Dermis microvascular lymphatic vessel endothelial cell (primary cell): ENCODE results near the gene RHEB. TPM values are rescaled to one million over a fixed set of nuclear protein-coding genes. Genes with fewer than 3 reads are reported as not detected.

Experiments
- DNase-seq, 2 donors: peaks; one replicate each; pipeline versions ENCODE4 v3.0.0 to v3.0.0-alpha.2; 2010; ENCODE audit warnings: low read depth in 2 of 2
- total RNA-seq: library from RNA; depleted of rRNA; stranded (reverse); fragments of >200 nt; gene quantifications from 2 replicates; pipeline ENCODE4 v1.2.1, GENCODE V29; 2014

Gene RHEB
- total RNA-seq, 1 donor from 2014 or later, result 53.4 TPM

GRCh38 chr7:151504715-151505326, 14.9 kb downstream of the RHEB start:
- no peak for DNase-seq

DNA sequence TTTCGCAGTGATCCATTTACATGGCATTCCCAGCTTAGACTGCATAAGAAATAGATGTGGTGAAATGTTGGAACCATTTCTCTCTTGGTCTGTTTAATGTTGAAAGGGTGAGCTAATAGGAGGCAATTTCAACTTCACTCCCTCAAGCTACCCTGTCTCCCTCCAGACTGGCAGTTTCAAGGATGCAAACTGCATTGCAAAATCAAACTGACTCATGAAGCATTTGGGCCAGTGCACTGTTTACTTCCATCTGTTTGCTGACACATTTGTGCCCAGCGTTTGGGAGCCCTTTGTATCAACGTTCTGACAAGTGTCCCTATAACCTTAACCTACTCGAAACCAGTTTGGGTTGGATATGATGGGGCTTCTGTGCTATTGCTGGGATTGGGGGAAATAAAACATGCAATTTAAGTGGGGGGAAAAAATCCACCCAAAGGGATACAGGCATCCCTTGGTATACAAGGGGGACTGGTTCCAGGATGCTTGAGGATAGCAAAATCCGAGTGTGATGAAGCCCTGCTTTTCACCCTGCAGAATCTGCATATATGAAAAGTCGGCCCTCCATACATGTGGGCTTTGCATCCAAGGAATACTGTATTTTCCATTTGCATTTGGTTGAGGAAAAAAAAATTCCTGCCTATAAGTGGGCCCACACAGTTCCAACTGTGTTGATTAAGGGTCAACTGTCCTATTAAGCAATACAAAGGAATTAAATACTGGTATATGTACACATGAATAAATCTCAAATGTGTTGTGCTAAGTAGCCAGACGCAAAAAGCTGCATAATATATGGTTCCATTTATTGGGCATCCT, 15.6 kb downstream of the RHEB start:
- no peak for DNase-seq

- DNase-seq, result no peak
Observed at GRCh38 chr7:151501676-151502075, 18.0 kb downstream of the RHEB start.

DNA sequence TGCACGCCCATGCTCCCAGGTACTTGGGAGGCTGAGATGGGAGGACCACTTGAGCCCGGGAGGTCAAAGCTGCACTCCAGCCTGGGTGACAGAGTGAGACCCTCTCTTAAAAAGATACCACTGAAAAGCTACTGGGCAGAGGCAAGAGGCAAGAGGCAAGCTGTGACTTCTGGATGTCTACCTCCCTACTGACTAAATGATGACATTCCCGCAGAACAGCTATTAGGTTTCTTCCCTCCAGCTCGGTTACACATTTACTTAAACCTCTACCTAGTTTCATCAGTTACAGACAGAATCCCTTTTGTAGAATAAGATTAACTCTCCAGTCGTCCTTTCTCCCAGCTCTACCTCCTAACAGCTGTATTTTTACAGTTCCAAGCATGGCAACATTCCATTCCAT, 21.2 kb downstream of the RHEB start:
- no peak for DNase-seq

DNA sequence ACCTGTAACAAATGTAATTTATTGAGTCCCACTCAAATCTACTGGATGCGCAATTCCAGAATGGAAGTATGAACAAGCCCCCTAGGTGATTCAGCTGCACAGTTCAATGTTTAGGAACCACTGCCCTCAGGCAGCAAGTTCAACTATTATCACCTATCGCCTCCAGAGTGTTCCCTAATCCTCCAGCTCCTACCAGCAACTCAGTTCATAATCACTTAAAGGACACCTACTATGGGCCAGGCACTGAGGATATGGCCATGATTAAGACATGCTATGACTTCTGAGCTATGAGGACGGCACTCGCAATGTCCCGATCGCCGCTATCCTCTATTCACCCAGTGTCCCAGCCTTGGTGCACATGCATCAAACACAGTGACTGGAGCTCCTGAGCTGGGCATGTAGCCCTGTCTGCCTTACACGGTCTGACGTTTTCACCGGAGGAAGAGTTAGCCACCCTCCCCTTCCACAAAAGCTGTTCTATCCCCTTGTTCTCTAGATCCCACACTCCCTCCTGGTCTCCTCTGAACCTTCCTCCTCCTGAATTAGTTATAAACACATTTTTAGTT, 22.3 kb downstream of the RHEB start:
- DNase-seq, result no peak

DNA sequence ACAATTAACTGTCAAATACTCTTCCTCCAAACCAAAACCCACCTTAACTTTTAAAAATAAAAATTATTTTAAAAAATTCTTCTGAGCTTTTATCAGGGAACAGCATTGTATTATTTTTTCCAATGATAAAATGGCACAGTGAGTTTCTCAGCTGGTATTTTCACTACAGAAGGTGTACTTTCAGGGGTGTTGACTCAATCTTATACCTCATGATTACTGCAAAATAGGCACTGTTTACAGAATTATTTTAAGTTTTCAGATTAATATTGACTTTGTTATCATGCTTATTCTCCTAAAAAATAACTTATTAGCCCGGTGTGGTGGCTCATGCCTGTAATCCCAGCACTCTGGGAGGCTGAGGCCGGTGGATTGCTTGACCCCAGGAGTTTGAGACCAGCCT, 24.3 kb downstream of the RHEB start:
- no peak for DNase-seq

- DNase-seq, result peak in 1 of 2 donors; percentile 48
Observed at GRCh38 chr7:151494298-151495284, 25.1 kb downstream of the RHEB start.

DNA sequence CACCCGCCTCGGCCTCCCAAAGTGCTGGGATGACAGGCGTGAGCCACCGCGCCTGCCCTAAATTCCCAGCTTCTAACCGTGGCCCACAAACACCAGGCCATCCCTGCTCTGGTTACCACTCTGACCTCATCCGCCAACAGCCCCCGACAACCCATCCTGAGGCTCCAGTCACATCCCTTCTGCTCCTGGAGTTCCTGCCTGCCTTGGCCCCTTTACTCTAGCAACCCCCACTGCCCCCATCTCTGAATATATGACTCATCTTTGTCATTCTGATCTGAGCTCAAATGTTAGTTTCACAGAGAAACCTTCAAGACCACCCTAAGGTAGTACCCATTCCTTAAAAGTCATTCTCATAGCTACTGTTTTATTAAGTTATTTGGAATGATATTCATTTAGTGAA, 26.6 kb downstream of the RHEB start:
- DNase-seq, result no peak

DNA sequence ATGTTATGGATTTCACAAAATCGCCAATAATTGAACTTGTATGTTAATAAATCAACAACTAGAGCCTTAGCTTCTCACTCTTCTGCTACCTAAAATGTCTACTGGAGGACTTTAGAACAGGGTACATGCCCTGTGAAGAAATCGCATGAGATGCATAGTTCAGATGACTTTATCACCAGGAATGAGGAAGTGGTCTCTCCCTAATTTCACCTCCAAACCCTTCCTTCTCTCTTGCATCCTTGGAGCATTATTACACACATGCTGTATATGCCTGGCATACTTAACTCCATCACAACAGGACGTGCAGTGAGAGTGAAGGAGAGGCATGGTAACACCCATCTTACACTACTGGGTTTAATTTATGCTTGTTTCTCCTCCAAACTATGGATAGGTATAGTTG, 27.8 kb downstream of the RHEB start:
- no peak for DNase-seq

GRCh38 chr7:151490456-151491105, 29.1 kb downstream of the RHEB start:
- DNase-seq, result no peak

GRCh38 chr7:151489498-151489897, 30.2 kb downstream of the RHEB start:
- no peak for DNase-seq

GRCh38 chr7:151488096-151488495, 31.6 kb downstream of the RHEB start:
- DNase-seq, result no peak

DNA sequence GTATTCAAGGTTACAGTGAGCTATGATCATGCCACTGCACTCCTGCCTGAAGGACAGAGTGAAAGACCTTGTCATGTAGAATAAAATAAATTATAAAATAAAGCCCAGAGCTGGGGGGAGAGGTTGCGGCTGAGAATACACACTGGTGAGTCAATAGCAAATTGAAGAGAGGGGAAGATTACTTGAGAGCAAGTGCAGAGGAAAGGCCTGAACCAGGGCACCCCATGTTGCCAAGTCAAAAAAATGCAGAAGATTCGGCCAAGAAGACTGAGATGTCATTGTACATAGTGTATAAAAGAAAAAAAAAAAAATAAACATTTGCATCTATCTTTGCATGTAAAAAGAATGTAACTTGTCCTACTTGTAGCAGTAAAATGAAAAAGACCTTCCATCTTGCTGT, 32.5 kb downstream of the RHEB start:
- no peak for DNase-seq

DNA sequence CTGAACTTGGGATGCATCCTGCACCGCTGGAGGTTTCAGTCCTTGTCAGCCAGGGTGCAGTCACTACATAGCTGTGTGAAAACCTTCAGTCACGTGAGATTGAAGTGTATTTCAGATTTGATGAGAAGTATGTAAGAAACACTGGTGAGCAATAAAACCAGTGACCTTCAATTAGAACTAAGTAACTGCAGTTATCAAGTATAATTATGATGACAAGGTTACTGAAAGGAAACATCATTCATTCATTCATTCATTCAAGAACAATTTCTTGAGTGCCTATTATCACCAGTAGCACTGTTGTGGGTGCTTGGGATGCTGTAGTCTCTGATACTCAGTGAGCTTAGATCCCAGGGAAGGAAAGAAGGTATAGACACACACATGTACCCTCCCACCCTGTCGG, 33.6 kb downstream of the RHEB start:
- DNase-seq, result no peak

GRCh38 chr7:151484971-151485707, 34.6 kb downstream of the RHEB start:
- peak in 1 of 2 donors; percentile 84 for DNase-seq

GRCh38 chr7:151483711-151483983, 36.0 kb downstream of the RHEB start:
- DNase-seq, result no peak

GRCh38 chr7:151482883-151483710, 36.6 kb downstream of the RHEB start:
- DNase-seq, result no peak

- DNase-seq, result no peak
Observed at GRCh38 chr7:151481650-151482505, 37.8 kb downstream of the RHEB start.

- DNase-seq, result no peak
Observed at GRCh38 chr7:151477867-151478266, 41.8 kb downstream of the RHEB start.
